ENCODE results near the gene CLCNKB. TPM values are rescaled to one million over a fixed set of nuclear protein-coding genes. Genes with fewer than 3 reads are reported as not detected.
"Not testable (repeated sequence)": the region's sequence is repeated elsewhere in the genome, so short reads cannot be mapped to it uniquely, and the experiment has no call there.

CLCNKB gene
- total and polyA plus RNA-seq, 12 donors, result 0.57 to 3.4 (median 2.0) TPM

- DNase-seq (no peak), ATAC-seq (no peak)
- Histone ChIP-seq H3K4me1 (peaks cover 0 to 17% (median 6%) of the 10 kb centered on the region in 9 donors), H3K4me3 (no peak overlapping the region), H3K36me3 (no peaks in the 10 kb centered on the region), H3K9me3 (no peaks in the 10 kb centered on the region), H3K27me3 (no peaks in the 10 kb centered on the region), H3K27ac (no peak overlapping the region)
- no peak for TF ChIP-seq CTCF (IDR thresholded peaks at IDR 0.05)
- intact Hi-C loops (cut with DNase I), result no loop called here
- 94 to 97% methylated on average over 3 of the region's 3 CpGs for WGBS, 2 donors
Observed at GRCh38 chr1:16061266-16061665, 17.7 kb downstream of the CLCNKB start.

GRCh38 chr1:16061989-16062686 is 18.6 kb downstream of the CLCNKB start:
- intact Hi-C loops (cut with DNase I); ATAC-seq; H3K27me3 ChIP-seq; H3K36me3 ChIP-seq; H3K4me3 ChIP-seq; H3K9me3 ChIP-seq; DNase-seq; H3K27ac ChIP-seq: not testable (repeated sequence)
- 78 to 86% methylated on average over 17 to 18 of the region's 18 CpGs for WGBS, 2 donors
- peaks cover 0 to 20% (median 6%) of the 10 kb centered on the region in 9 donors for H3K4me1 ChIP-seq

- H3K36me3 ChIP-seq; H3K4me3 ChIP-seq; H3K27me3 ChIP-seq; intact Hi-C loops (cut with DNase I); ATAC-seq; H3K27ac ChIP-seq; H3K9me3 ChIP-seq; DNase-seq: not testable (repeated sequence)
- WGBS, 2 donors, result 89 to 91% methylated on average over 9 of the region's 9 CpGs
- peaks cover 0 to 26% (median 9%) of the 10 kb centered on the region in 9 donors for H3K4me1 ChIP-seq
Observed at GRCh38 chr1:16062687-16063075, 19.1 kb downstream of the CLCNKB start.

GRCh38 chr1:16063226-16063829 is 19.7 kb downstream of the CLCNKB start:
- 92 to 94% methylated on average over 15 of the region's 15 CpGs for WGBS, 2 donors
- peaks cover 6 to 32% (median 15%) of the 10 kb centered on the region in 9 donors for H3K4me1 ChIP-seq
- TF ChIP-seq CTCF (IDR thresholded peaks at IDR 0.05), result no peak
- DNase-seq (no peak), ATAC-seq (no peak)
- no peak overlapping the region for H3K4me3 ChIP-seq
- no peaks in the 10 kb centered on the region for H3K9me3 ChIP-seq
- intact Hi-C loops (cut with DNase I), result no loop called here
- H3K36me3 ChIP-seq, result no peaks in the 10 kb centered on the region
- H3K27me3 ChIP-seq, result no peaks in the 10 kb centered on the region
- H3K27ac ChIP-seq, result no peak overlapping the region

GRCh38 chr1:16063921-16064320 is 20.3 kb downstream of the CLCNKB start:
- H3K4me1 ChIP-seq, result peaks cover 11 to 38% (median 17%) of the 10 kb centered on the region in 9 donors
- no peaks in the 10 kb centered on the region for H3K27me3 ChIP-seq
- no peak for ATAC-seq
- intact Hi-C loops (cut with DNase I), result no loop called here
- WGBS, 2 donors, result 44 to 58% methylated on average over 9 of the region's 9 CpGs
- no peaks in the 10 kb centered on the region for H3K9me3 ChIP-seq
- no peak for TF ChIP-seq CTCF (IDR thresholded peaks at IDR 0.05)
- H3K36me3 ChIP-seq, result no peaks in the 10 kb centered on the region
- no peak overlapping the region for H3K27ac ChIP-seq
- H3K4me3 ChIP-seq, result no peak overlapping the region
- no peak for DNase-seq

Data from heart right ventricle (tissue), 16 donors.